ENCODE data around the gene SLC25A36.
"Not testable (repeated sequence)": the region's sequence is repeated elsewhere in the genome, so short reads cannot be mapped to it uniquely, and the experiment has no call there.

SLC25A36 gene

GRCh38 chr3:140916603-140917002 is 25.0 kb upstream of the SLC25A36 start:
- Mint-ChIP-seq H3K36me3 (ENCODE audit: low read depth) (no peaks in the 10 kb centered on the region), H3K4me3 (no peak overlapping the region), H3K27ac (no peak overlapping the region), H3K27me3 (ENCODE audit: low read depth) (peaks cover 28% of the 10 kb centered on the region), H3K9me3 (no peaks in the 10 kb centered on the region), H3K4me1 (ENCODE audit: low read depth) (no peaks in the 10 kb centered on the region)
- DNase-seq (ENCODE audit: low spot score): no peak

GRCh38 chr3:140917772-140918171 is 23.9 kb upstream of the SLC25A36 start:
- Mint-ChIP-seq H3K4me1 (ENCODE audit: low read depth) (no peaks in the 10 kb centered on the region), H3K4me3 (no peak overlapping the region), H3K9me3 (no peaks in the 10 kb centered on the region), H3K36me3 (ENCODE audit: low read depth) (no peaks in the 10 kb centered on the region), H3K27ac (no peak overlapping the region), H3K27me3 (ENCODE audit: low read depth) (peaks cover 27% of the 10 kb centered on the region)
- DNase-seq (ENCODE audit: low spot score): no peak

GRCh38 chr3:140920029-140920428 is 21.6 kb upstream of the SLC25A36 start:
- Mint-ChIP-seq H3K27me3 (ENCODE audit: low read depth) (peaks cover 27% of the 10 kb centered on the region), H3K9me3 (no peaks in the 10 kb centered on the region), H3K4me1 (ENCODE audit: low read depth) (no peaks in the 10 kb centered on the region), H3K4me3 (no peak overlapping the region), H3K27ac (no peak overlapping the region), H3K36me3 (ENCODE audit: low read depth) (no peaks in the 10 kb centered on the region)
- no peak for DNase-seq (ENCODE audit: low spot score)

GRCh38 chr3:140922634-140923033 is 19.0 kb upstream of the SLC25A36 start:
- no peak for DNase-seq (ENCODE audit: low spot score)
- peaks cover 21% of the 10 kb centered on the region for H3K27me3 Mint-ChIP-seq (ENCODE audit: low read depth)
- H3K4me3 Mint-ChIP-seq: no peak overlapping the region
- H3K4me1 Mint-ChIP-seq (ENCODE audit: low read depth): no peaks in the 10 kb centered on the region
- H3K9me3 Mint-ChIP-seq: no peaks in the 10 kb centered on the region
- no peaks in the 10 kb centered on the region for H3K36me3 Mint-ChIP-seq (ENCODE audit: low read depth)
- H3K27ac Mint-ChIP-seq: no peak overlapping the region

GRCh38 chr3:140924097-140924873 is 17.4 kb upstream of the SLC25A36 start:
- H3K9me3 Mint-ChIP-seq: no peaks in the 10 kb centered on the region
- DNase-seq (ENCODE audit: low spot score): no peak
- H3K4me3 Mint-ChIP-seq: no peak overlapping the region
- H3K4me1 Mint-ChIP-seq (ENCODE audit: low read depth): no peaks in the 10 kb centered on the region
- no peak overlapping the region for H3K27ac Mint-ChIP-seq
- H3K27me3 Mint-ChIP-seq (ENCODE audit: low read depth): peaks cover 26% of the 10 kb centered on the region
- H3K36me3 Mint-ChIP-seq (ENCODE audit: low read depth): no peaks in the 10 kb centered on the region

- no peaks in the 10 kb centered on the region for H3K9me3 Mint-ChIP-seq
- H3K27ac Mint-ChIP-seq: no peak overlapping the region
These were observed 14.2 kb upstream of the SLC25A36 start for GRCh38 chr3:140927279-140928069.

GRCh38 chr3:140929446-140929845 is 12.2 kb upstream of the SLC25A36 start:
- no peak for DNase-seq (ENCODE audit: low spot score)
- Mint-ChIP-seq H3K27me3 (ENCODE audit: low read depth) (peaks cover 35% of the 10 kb centered on the region), H3K9me3 (no peaks in the 10 kb centered on the region), H3K27ac (no peak overlapping the region), H3K4me3 (no peak overlapping the region), H3K36me3 (ENCODE audit: low read depth) (no peaks in the 10 kb centered on the region), H3K4me1 (ENCODE audit: low read depth) (no peaks in the 10 kb centered on the region)

More at GRCh38 chr3:140927279-140928069, 14.2 kb upstream of the SLC25A36 start:
- no peak for DNase-seq (ENCODE audit: low spot score)
- Mint-ChIP-seq H3K27me3 (ENCODE audit: low read depth) (peaks cover 31% of the 10 kb centered on the region), H3K4me1 (ENCODE audit: low read depth) (no peaks in the 10 kb centered on the region), H3K4me3 (no peak overlapping the region), H3K36me3 (ENCODE audit: low read depth) (no peaks in the 10 kb centered on the region)

GRCh38 chr3:140931016-140931454 is 10.6 kb upstream of the SLC25A36 start:
- no peak for DNase-seq (ENCODE audit: low spot score)
- H3K27me3 Mint-ChIP-seq (ENCODE audit: low read depth): peaks cover 42% of the 10 kb centered on the region
- no peak overlapping the region for H3K27ac Mint-ChIP-seq
- H3K36me3 Mint-ChIP-seq (ENCODE audit: low read depth): no peaks in the 10 kb centered on the region
- H3K4me3 Mint-ChIP-seq: peak overlapping the region; percentile 16
- peaks cover 2% of the 10 kb centered on the region for H3K9me3 Mint-ChIP-seq
- H3K4me1 Mint-ChIP-seq (ENCODE audit: low read depth): no peaks in the 10 kb centered on the region

- Mint-ChIP-seq H3K4me3 (no peak overlapping the region), H3K27me3 (ENCODE audit: low read depth) (peaks cover 46% of the 10 kb centered on the region), H3K27ac (no peak overlapping the region), H3K9me3 (peaks cover 4% of the 10 kb centered on the region), H3K36me3 (ENCODE audit: low read depth) (no peaks in the 10 kb centered on the region), H3K4me1 (ENCODE audit: low read depth) (no peaks in the 10 kb centered on the region)
- DNase-seq (ENCODE audit: low spot score): no peak
These were observed 9.8 kb upstream of the SLC25A36 start for GRCh38 chr3:140931801-140932200.

GRCh38 chr3:140933109-140933508 is 8.5 kb upstream of the SLC25A36 start:
- H3K36me3 Mint-ChIP-seq (ENCODE audit: low read depth): no peaks in the 10 kb centered on the region
- H3K4me3 Mint-ChIP-seq: no peak overlapping the region
- DNase-seq (ENCODE audit: low spot score): no peak
- no peaks in the 10 kb centered on the region for H3K4me1 Mint-ChIP-seq (ENCODE audit: low read depth)
- peaks cover 49% of the 10 kb centered on the region for H3K27me3 Mint-ChIP-seq (ENCODE audit: low read depth)
- no peak overlapping the region for H3K27ac Mint-ChIP-seq
- peaks cover 10% of the 10 kb centered on the region for H3K9me3 Mint-ChIP-seq

- Mint-ChIP-seq H3K27ac (no peak overlapping the region), H3K27me3 (ENCODE audit: low read depth) (peaks cover 49% of the 10 kb centered on the region), H3K4me3 (no peak overlapping the region), H3K9me3 (peaks cover 10% of the 10 kb centered on the region), H3K4me1 (ENCODE audit: low read depth) (no peaks in the 10 kb centered on the region), H3K36me3 (ENCODE audit: low read depth) (no peaks in the 10 kb centered on the region)
- DNase-seq (ENCODE audit: low spot score): no peak
These were observed 8.1 kb upstream of the SLC25A36 start for GRCh38 chr3:140933552-140933951.

GRCh38 chr3:140939305-140939704 is 2.3 kb upstream of the SLC25A36 start:
- not testable (repeated sequence) for H3K4me3 Mint-ChIP-seq; H3K9me3 Mint-ChIP-seq; DNase-seq (ENCODE audit: low spot score); H3K27ac Mint-ChIP-seq; H3K36me3 Mint-ChIP-seq (ENCODE audit: low read depth)
- Mint-ChIP-seq H3K4me1 (ENCODE audit: low read depth) (peaks cover 27% of the 10 kb centered on the region), H3K27me3 (ENCODE audit: low read depth) (peaks cover 36% of the 10 kb centered on the region)

- Mint-ChIP-seq H3K36me3 (ENCODE audit: low read depth) (peaks cover 1% of the 10 kb centered on the region), H3K4me1 (ENCODE audit: low read depth) (peaks cover 33% of the 10 kb centered on the region), H3K27me3 (ENCODE audit: low read depth) (peaks cover 24% of the 10 kb centered on the region), H3K9me3 (peaks cover 8% of the 10 kb centered on the region), H3K27ac (peak overlapping the region; percentile 97), H3K4me3 (peak overlapping the region; percentile 95)
- DNase-seq (ENCODE audit: low spot score): no peak
These were observed 574 bp upstream of the SLC25A36 start for GRCh38 chr3:140941090-140941433.
